ENCODE data around the gene ZIC1.

ZIC1 gene

GRCh38 chr3:147395899-147396711 is 13.1 kb upstream of the ZIC1 start:
- ATAC-seq (no peak), DNase-seq (no peak)

GRCh38 chr3:147396712-147397046 is 12.5 kb upstream of the ZIC1 start:
- ATAC-seq, result no peak
- no peak for DNase-seq

- DNase-seq (no peak), ATAC-seq (no peak)
Observed at GRCh38 chr3:147397155-147397874, 11.8 kb upstream of the ZIC1 start.

- ATAC-seq (no peak), DNase-seq (no peak)
Observed at GRCh38 chr3:147397875-147398812, 11.0 kb upstream of the ZIC1 start.

- DNase-seq (no peak), ATAC-seq (no peak)
Observed at GRCh38 chr3:147398813-147399534, 10.2 kb upstream of the ZIC1 start.

- no peak for DNase-seq
Observed at GRCh38 chr3:147400111-147400510, 9.1 kb upstream of the ZIC1 start.

GRCh38 chr3:147400999-147401398 is 8.2 kb upstream of the ZIC1 start:
- no peak for DNase-seq
- no peak for ATAC-seq

More at GRCh38 chr3:147400111-147400510, 9.1 kb upstream of the ZIC1 start:
- no peak for ATAC-seq

- ATAC-seq, result no peak
- DNase-seq, result no peak
Observed at GRCh38 chr3:147401421-147401820, 7.7 kb upstream of the ZIC1 start.

- DNase-seq, result no peak
- no peak for ATAC-seq
Observed at GRCh38 chr3:147402159-147402558, 7.0 kb upstream of the ZIC1 start.

GRCh38 chr3:147403511-147403910 is 5.7 kb upstream of the ZIC1 start:
- no peak for DNase-seq

GRCh38 chr3:147404000-147404799 is 5.0 kb upstream of the ZIC1 start:
- ATAC-seq (no peak), DNase-seq (no peak)

More at GRCh38 chr3:147403511-147403910, 5.7 kb upstream of the ZIC1 start:
- no peak for ATAC-seq

- ATAC-seq, result no peak
Observed at GRCh38 chr3:147404800-147405230, 4.3 kb upstream of the ZIC1 start.

GRCh38 chr3:147405231-147406027 is 3.7 kb upstream of the ZIC1 start:
- ATAC-seq, result no peak
- no peak for DNase-seq

More at GRCh38 chr3:147404800-147405230, 4.3 kb upstream of the ZIC1 start:
- DNase-seq, result no peak

GRCh38 chr3:147406028-147406931 is 2.9 kb upstream of the ZIC1 start, which contains the start of gene ZIC4:
TSS of gene ZIC4 (minus strand) at chr3:147406543. CDS start at chr3:147402797, 3,746 bp downstream.
- no peak for ATAC-seq
- DNase-seq, result no peak

GRCh38 chr3:147407114-147407497 is 2.1 kb upstream of the ZIC1 start:
- no peak for ATAC-seq

GRCh38 chr3:147407498-147408187 is 1.5 kb upstream of the ZIC1 start:
- no peak for ATAC-seq

More at GRCh38 chr3:147407114-147407497, 2.1 kb upstream of the ZIC1 start:
- DNase-seq, result no peak

GRCh38 chr3:147408188-147409100 is 721 bp upstream of the ZIC1 start:
- no peak for ATAC-seq
- no peak for DNase-seq

More at GRCh38 chr3:147407498-147408187, 1.5 kb upstream of the ZIC1 start:
- DNase-seq, result no peak
